Liver (tissue), 3 donors: Measurements from ENCODE around the gene SLC25A45.

Source experiments
- FOXA1 ChIP-seq: IDR thresholded peaks from 2 replicates; pipeline ENCODE4 v1.6.1; 2016; ENCODE audit warnings: antibody characterized with exemption
- HNF4G ChIP-seq: IDR thresholded peaks from 2 replicates; pipeline ENCODE4 v1.6.1; 2016; ENCODE audit warnings: antibody characterized with exemption
- JUND ChIP-seq, 2 donors: IDR thresholded peaks; 2 replicates each; pipeline ENCODE4 v1.6.1; 2016; ENCODE audit warnings: antibody characterized with exemption in 2 of 2
- NR2F2 ChIP-seq: IDR thresholded peaks from 2 replicates; pipeline ENCODE4 v1.6.1; 2016; ENCODE audit warnings: antibody characterized with exemption
- RAD21 ChIP-seq, 2 donors: IDR thresholded peaks; 2 replicates each; pipeline ENCODE4 v1.6.1; 2016; ENCODE audit warnings: antibody characterized with exemption in 2 of 2, mild to moderate bottlenecking in 2 of 2
- RXRA ChIP-seq, 2 donors: IDR thresholded peaks; 2 replicates each; pipeline ENCODE4 v1.6.1; 2017 to 2018; ENCODE audit warnings: antibody characterized with exemption in 2 of 2, mild to moderate bottlenecking in 1 of 2
- SP1 ChIP-seq: IDR thresholded peaks from 2 replicates; pipeline ENCODE4 v1.6.1; 2018; ENCODE audit warnings: antibody characterized with exemption, mild to moderate bottlenecking
- YY1 ChIP-seq: IDR thresholded peaks from 2 replicates; pipeline ENCODE4 v1.6.1; 2016; ENCODE audit warnings: antibody characterized with exemption, mild to moderate bottlenecking
- TF ChIP-seq, protein P1 (sequence below): fragments of 150-350 bp; IDR thresholded peaks from 2 replicates; pipeline ENCODE4 v1.5.1; 2017; ENCODE audit warnings: improper control_type of control experiment, low read depth, low read length; ENCODE audit not compliant: missing input control
- TF ChIP-seq, protein P2 (sequence below): IDR thresholded peaks from 2 replicates; pipeline ENCODE4 v1.6.1; 2016; ENCODE audit warnings: antibody characterized with exemption
- TF ChIP-seq, protein P3 (sequence below): IDR thresholded peaks from 2 replicates; pipeline ENCODE4 v1.6.1; 2016; ENCODE audit warnings: antibody characterized with exemption
- donor health status: healthy.
- donor health status: healthy.

DNA sequence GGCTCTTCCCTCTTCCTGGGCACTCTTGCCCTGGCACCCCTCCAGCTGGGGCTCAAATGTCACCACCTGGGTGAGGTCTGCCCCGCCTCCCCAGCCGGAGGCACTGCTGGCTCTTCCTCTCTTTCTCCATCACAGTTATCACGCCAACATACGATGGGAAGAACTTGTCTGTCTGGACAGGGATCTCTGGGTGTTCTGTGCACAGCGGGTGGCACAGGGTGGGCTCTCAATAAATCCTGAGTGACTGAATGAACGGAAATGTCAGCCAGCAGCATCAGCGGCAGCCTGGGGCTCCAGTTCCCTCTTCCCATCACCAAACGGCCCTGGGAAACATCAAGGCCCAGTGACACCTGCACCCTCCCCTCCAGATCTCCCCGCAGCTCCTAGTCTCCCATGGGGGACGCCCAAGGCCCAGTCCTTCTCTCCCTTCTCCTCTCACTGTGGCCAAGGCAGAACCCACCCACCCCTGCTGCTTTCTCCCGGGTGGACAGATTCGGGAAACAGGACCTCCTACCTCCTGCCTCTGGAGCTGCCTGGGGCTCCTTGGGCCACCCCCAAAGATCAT, 440 bp upstream of the SLC25A45 start:
- TF ChIP-seq, protein P1, sequence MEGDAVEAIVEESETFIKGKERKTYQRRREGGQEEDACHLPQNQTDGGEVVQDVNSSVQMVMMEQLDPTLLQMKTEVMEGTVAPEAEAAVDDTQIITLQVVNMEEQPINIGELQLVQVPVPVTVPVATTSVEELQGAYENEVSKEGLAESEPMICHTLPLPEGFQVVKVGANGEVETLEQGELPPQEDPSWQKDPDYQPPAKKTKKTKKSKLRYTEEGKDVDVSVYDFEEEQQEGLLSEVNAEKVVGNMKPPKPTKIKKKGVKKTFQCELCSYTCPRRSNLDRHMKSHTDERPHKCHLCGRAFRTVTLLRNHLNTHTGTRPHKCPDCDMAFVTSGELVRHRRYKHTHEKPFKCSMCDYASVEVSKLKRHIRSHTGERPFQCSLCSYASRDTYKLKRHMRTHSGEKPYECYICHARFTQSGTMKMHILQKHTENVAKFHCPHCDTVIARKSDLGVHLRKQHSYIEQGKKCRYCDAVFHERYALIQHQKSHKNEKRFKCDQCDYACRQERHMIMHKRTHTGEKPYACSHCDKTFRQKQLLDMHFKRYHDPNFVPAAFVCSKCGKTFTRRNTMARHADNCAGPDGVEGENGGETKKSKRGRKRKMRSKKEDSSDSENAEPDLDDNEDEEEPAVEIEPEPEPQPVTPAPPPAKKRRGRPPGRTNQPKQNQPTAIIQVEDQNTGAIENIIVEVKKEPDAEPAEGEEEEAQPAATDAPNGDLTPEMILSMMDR: no peak
- no peak for TF ChIP-seq YY1
- TF ChIP-seq, protein P2, sequence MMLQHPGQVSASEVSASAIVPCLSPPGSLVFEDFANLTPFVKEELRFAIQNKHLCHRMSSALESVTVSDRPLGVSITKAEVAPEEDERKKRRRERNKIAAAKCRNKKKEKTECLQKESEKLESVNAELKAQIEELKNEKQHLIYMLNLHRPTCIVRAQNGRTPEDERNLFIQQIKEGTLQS: no peak
- TF ChIP-seq RAD21 (IDR thresholded peaks at IDR 0.05): no peak
- no peak for TF ChIP-seq RXRA (IDR thresholded peaks at IDR 0.05)
- TF ChIP-seq FOXA1: no peak
- TF ChIP-seq JUND (IDR thresholded peaks at IDR 0.05): no peak
- TF ChIP-seq, protein P3, sequence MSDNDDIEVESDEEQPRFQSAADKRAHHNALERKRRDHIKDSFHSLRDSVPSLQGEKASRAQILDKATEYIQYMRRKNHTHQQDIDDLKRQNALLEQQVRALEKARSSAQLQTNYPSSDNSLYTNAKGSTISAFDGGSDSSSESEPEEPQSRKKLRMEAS: no peak
- no peak for TF ChIP-seq SP1
- no peak for TF ChIP-seq HNF4G
- TF ChIP-seq NR2F2: no peak
